ENCODE results near the gene HDDC2.

Gene HDDC2

DNA sequence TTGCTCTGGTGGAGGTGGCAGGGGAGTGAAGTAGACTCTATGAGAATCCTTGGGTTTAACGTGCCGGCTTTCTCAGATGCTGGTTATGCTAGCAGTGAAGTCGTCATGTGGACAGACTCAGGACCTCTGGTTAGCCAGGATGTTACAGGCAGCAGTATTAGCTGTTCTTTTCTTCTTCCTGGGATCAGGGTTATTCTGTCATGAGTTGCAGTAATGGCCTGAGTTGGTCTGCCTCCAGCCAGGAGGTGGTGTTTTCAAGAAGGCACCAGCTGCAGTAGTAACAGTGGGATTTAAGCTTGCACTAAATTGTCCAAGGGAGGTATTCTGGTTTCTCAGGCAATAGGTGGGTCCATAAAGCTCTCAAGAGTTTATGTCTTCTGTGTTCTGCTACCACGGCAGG, 56.7 kb downstream of the HDDC2 start:
- Histone ChIP-seq H3K9me3 (ENCODE audit: control extremely low read depth in 1 of 5, control insufficient read depth in 4 of 5, insufficient read depth in 2 of 5, low read depth in 1 of 5, low read length in 4 of 5) (peaks cover 2 to 15% (median 4%) of the 10 kb centered on the region in 5 experiments), H3K4me1 (ENCODE audit: control extremely low read depth in 1 of 4, control insufficient read depth in 4 of 4, insufficient read depth in 4 of 4, low read length in 3 of 4) (no peaks in the 10 kb centered on the region), H3K27ac (ENCODE audit: insufficient read depth in 1 of 2, low read depth in 1 of 2, low read length in 2 of 2, poor library complexity in 1 of 2, severe bottlenecking in 2 of 2) (no peak overlapping the region), H3K4me3 (ENCODE audit: control insufficient read depth in 1 of 7, extremely low read depth in 1 of 7, insufficient read depth in 4 of 7, low read depth in 2 of 7, low read length in 6 of 7) (no peak overlapping the region), H3K36me3 (ENCODE audit: control insufficient read depth in 4 of 4, insufficient read depth in 4 of 4, low read length in 3 of 4) (no peaks in the 10 kb centered on the region), H3K27me3 (replicated peaks in 2 of 5; ENCODE audit: control insufficient read depth in 4 of 5, insufficient read depth in 5 of 5, low read length in 4 of 5) (no peaks in the 10 kb centered on the region)
- ChIA-PET POLR2A (no interaction called here), CTCF (interaction anchor here (1.1 kb wide), 1 partner anchor 754 kb away, joined by 3 read pairs; no protein-coding TSS in a partner anchor)
- DNase-seq = no peak
- 100% methylated on average over 4 of the region's 4 CpGs for WGBS (ENCODE audit: insufficient coverage)

DNA sequence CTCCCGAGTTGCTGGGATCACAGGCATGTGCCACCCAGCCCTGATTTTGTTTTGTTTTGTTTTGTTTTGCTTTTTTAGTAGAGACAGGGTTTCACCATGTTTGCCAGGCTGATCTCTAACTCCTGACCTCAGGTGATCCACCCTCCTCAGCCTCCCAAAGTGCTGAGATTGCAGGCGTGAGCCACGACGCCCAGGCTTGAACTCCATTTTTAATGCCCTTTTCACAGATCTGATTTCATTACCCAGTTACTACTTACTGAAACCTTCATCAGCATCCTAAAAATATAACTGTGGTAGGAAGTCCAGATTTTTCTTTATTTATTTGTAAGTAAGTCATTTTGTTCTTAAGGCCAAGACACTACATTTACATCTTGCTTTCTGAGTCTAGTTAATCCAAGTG, 64.0 kb downstream of the HDDC2 start:
- Histone ChIP-seq H3K4me1 (ENCODE audit: control extremely low read depth in 1 of 4, control insufficient read depth in 4 of 4, insufficient read depth in 4 of 4, low read length in 3 of 4) (no peaks in the 10 kb centered on the region), H3K27me3 (replicated peaks in 2 of 5; ENCODE audit: control insufficient read depth in 4 of 5, insufficient read depth in 5 of 5, low read length in 4 of 5) (no peaks in the 10 kb centered on the region), H3K4me3 (ENCODE audit: control insufficient read depth in 1 of 7, extremely low read depth in 1 of 7, insufficient read depth in 4 of 7, low read depth in 2 of 7, low read length in 6 of 7) (no peak overlapping the region), H3K36me3 (ENCODE audit: control insufficient read depth in 4 of 4, insufficient read depth in 4 of 4, low read length in 3 of 4) (no peaks in the 10 kb centered on the region), H3K27ac (ENCODE audit: insufficient read depth in 1 of 2, low read depth in 1 of 2, low read length in 2 of 2, poor library complexity in 1 of 2, severe bottlenecking in 2 of 2) (no peak overlapping the region), H3K9me3 (ENCODE audit: control extremely low read depth in 1 of 5, control insufficient read depth in 4 of 5, insufficient read depth in 2 of 5, low read depth in 1 of 5, low read length in 4 of 5) (peaks cover 0 to 15% (median 3%) of the 10 kb centered on the region in 5 experiments)
- 100% methylated on average over 1 of the region's 4 CpGs for WGBS (ENCODE audit: insufficient coverage)
- CTCF ChIA-PET = no interaction called here
- DNase-seq = no peak
- POLR2A ChIA-PET = no interaction called here

DNA sequence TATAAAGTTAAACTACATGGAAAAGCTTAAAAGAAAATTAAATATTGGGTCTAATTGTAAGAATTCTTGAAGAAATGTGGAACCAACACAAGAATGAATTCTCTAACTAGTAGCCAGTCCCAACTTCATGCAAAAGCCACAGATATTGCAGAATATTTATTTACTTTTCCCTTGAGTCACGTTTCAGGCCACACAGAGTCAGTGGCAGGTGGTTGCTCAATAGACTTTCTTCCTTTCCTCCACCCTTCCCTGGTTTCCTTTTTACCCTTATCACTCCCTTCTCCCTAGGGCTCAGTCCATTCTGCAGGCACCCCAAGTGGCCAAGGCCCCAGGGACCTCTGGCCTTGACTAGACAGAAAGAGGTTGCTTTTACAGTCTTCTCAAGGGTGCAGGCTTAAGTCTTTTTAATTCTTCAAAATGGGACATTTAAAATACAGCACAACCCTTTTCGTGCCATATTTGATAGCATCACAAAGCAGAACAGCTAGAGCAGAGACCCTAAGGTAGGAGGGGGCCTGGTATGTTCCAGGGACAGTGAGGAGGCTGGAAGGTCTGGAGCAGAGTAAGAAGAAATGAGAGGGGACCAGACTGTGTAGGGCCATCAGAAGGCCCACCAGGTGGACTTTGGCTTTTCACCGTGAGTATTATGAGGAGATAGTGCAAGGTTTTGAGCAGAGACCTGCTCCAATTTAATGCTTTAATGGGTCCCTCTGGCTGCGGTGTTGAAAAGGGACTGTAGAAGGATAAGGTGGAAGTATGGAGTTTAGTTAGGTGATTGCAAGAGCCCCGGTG, 65.0 kb downstream of the HDDC2 start:
- ChIA-PET CTCF (interaction anchor here (1.2 kb wide), 1 partner anchor 60 kb away, joined by 3 read pairs; no protein-coding TSS in a partner anchor), POLR2A (no interaction called here)
- H3K36me3 ChIP-seq (ENCODE audit: control insufficient read depth in 4 of 4, insufficient read depth in 4 of 4, low read length in 3 of 4) = no peaks in the 10 kb centered on the region
- DNase-seq = no peak
- H3K4me3 ChIP-seq (ENCODE audit: control insufficient read depth in 1 of 7, extremely low read depth in 1 of 7, insufficient read depth in 4 of 7, low read depth in 2 of 7, low read length in 6 of 7) = no peak overlapping the region
- H3K4me1 ChIP-seq (ENCODE audit: control extremely low read depth in 1 of 4, control insufficient read depth in 4 of 4, insufficient read depth in 4 of 4, low read length in 3 of 4) = no peaks in the 10 kb centered on the region
- peaks cover 0 to 8% (median 3%) of the 10 kb centered on the region in 5 experiments for H3K9me3 ChIP-seq (ENCODE audit: control extremely low read depth in 1 of 5, control insufficient read depth in 4 of 5, insufficient read depth in 2 of 5, low read depth in 1 of 5, low read length in 4 of 5)
- whole genome bisulfite sequencing (ENCODE audit: insufficient coverage) = 100% methylated on average over 4 of the region's 5 CpGs
- H3K27me3 ChIP-seq (replicated peaks in 2 of 5; ENCODE audit: control insufficient read depth in 4 of 5, insufficient read depth in 5 of 5, low read length in 4 of 5) = no peaks in the 10 kb centered on the region
- no peak overlapping the region for H3K27ac ChIP-seq (ENCODE audit: insufficient read depth in 1 of 2, low read depth in 1 of 2, low read length in 2 of 2, poor library complexity in 1 of 2, severe bottlenecking in 2 of 2)

DNA sequence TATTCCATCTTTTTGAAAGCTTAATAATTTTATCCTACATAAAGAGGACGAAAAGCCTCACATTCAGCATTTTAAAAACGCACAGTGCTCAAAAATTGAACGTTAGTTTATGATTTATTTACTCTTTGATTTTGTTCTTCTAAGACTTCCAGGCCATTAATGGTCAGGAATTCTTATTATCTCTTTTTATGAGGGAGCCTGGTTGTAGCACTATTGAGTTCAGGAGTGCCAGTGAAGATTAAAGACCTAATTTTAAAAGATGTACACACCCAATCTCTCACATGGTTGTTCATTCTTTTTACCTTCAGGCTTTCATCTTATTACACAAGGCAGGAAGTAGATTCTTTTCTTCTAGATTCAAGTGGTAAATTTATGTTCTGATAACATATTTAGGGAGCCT, 68.6 kb downstream of the HDDC2 start:
- ChIA-PET POLR2A (no interaction called here), CTCF (no interaction called here)
- H3K4me1 ChIP-seq (ENCODE audit: control extremely low read depth in 1 of 4, control insufficient read depth in 4 of 4, insufficient read depth in 4 of 4, low read length in 3 of 4) = no peaks in the 10 kb centered on the region
- H3K27ac ChIP-seq (ENCODE audit: insufficient read depth in 1 of 2, low read depth in 1 of 2, low read length in 2 of 2, poor library complexity in 1 of 2, severe bottlenecking in 2 of 2) = no peak overlapping the region
- no peak overlapping the region for H3K4me3 ChIP-seq (ENCODE audit: control insufficient read depth in 1 of 7, extremely low read depth in 1 of 7, insufficient read depth in 4 of 7, low read depth in 2 of 7, low read length in 6 of 7)
- WGBS (ENCODE audit: insufficient coverage) = no CpG with 5 or more reads among the region's 3 CpGs
- H3K27me3 ChIP-seq (replicated peaks in 2 of 5; ENCODE audit: control insufficient read depth in 4 of 5, insufficient read depth in 5 of 5, low read length in 4 of 5) = no peaks in the 10 kb centered on the region
- no peaks in the 10 kb centered on the region for H3K9me3 ChIP-seq (ENCODE audit: control extremely low read depth in 1 of 5, control insufficient read depth in 4 of 5, insufficient read depth in 2 of 5, low read depth in 1 of 5, low read length in 4 of 5)
- no peak for DNase-seq
- no peaks in the 10 kb centered on the region for H3K36me3 ChIP-seq (ENCODE audit: control insufficient read depth in 4 of 4, insufficient read depth in 4 of 4, low read length in 3 of 4)

DNA sequence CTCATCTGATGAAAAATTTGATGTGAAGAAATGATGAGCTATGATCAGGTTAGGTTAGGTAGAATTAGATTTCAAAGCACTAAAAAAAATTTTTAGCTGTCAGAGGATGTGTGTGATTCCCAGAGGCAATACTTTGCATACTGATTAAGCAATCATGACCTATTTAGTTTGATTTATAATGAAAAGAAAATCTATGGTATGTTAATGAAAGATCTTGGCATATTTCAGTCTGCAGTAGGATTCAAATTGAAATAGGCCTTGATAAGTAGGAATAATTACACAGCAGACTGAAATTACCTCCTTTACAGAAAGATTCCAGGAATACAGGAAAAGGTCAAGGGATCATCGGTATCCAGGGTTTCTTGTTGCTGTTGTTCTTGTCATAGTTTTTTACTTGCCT, 69.3 kb downstream of the HDDC2 start:
- Histone ChIP-seq H3K27me3 (replicated peaks in 2 of 5; ENCODE audit: control insufficient read depth in 4 of 5, insufficient read depth in 5 of 5, low read length in 4 of 5) (no peaks in the 10 kb centered on the region), H3K36me3 (ENCODE audit: control insufficient read depth in 4 of 4, insufficient read depth in 4 of 4, low read length in 3 of 4) (no peaks in the 10 kb centered on the region), H3K9me3 (ENCODE audit: control extremely low read depth in 1 of 5, control insufficient read depth in 4 of 5, insufficient read depth in 2 of 5, low read depth in 1 of 5, low read length in 4 of 5) (no peaks in the 10 kb centered on the region), H3K27ac (ENCODE audit: insufficient read depth in 1 of 2, low read depth in 1 of 2, low read length in 2 of 2, poor library complexity in 1 of 2, severe bottlenecking in 2 of 2) (no peak overlapping the region), H3K4me1 (ENCODE audit: control extremely low read depth in 1 of 4, control insufficient read depth in 4 of 4, insufficient read depth in 4 of 4, low read length in 3 of 4) (no peaks in the 10 kb centered on the region), H3K4me3 (ENCODE audit: control insufficient read depth in 1 of 7, extremely low read depth in 1 of 7, insufficient read depth in 4 of 7, low read depth in 2 of 7, low read length in 6 of 7) (no peak overlapping the region)
- WGBS (ENCODE audit: insufficient coverage) = no CpG with 5 or more reads among the region's 1 CpG
- ChIA-PET CTCF (no interaction called here), POLR2A (no interaction called here)
- no peak for DNase-seq

DNA sequence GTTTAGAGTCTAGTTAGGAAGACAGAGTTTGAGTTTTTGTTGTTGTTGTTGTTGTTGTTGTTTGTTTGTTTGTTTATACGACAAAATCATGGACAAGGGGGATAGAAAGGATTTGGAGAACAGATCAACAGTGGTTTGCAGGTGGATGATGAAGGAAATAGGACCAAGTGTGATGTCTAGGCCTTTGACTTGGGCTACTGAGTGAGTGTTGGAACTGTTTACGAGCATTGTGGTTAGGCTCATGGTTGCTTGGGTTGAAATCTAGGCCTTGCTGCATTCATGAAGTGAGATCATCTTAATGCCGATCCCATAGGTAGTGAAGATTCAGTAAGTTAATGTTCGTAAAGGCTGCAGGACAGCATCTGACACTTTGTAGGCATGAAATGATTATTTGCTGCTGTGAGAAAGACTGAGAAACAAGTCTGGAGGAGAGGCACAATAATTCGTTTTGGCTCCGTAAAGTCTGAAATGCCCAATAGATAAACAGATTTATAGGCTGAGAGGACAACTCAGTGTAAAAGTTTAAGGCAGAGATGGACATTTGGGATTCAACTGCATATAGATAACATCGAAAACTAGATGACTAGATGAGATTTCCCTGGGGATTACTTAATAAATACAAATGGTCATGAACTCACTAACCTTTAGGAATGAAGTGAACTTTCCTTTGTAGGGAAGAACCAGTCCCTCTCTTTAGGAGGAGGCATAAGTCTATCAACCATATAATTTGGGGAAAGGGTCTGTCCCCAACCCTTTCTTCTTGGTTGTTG, 70.0 kb downstream of the HDDC2 start:
- H3K4me1 ChIP-seq (ENCODE audit: control extremely low read depth in 1 of 4, control insufficient read depth in 4 of 4, insufficient read depth in 4 of 4, low read length in 3 of 4) = no peaks in the 10 kb centered on the region
- ChIA-PET CTCF (no interaction called here), POLR2A (no interaction called here)
- WGBS (ENCODE audit: insufficient coverage) = 96% methylated on average over 6 of the region's 7 CpGs
- no peak overlapping the region for H3K4me3 ChIP-seq (ENCODE audit: control insufficient read depth in 1 of 7, extremely low read depth in 1 of 7, insufficient read depth in 4 of 7, low read depth in 2 of 7, low read length in 6 of 7)
- no peak for DNase-seq
- H3K27me3 ChIP-seq (replicated peaks in 2 of 5; ENCODE audit: control insufficient read depth in 4 of 5, insufficient read depth in 5 of 5, low read length in 4 of 5) = no peaks in the 10 kb centered on the region
- H3K36me3 ChIP-seq (ENCODE audit: control insufficient read depth in 4 of 4, insufficient read depth in 4 of 4, low read length in 3 of 4) = no peaks in the 10 kb centered on the region
- H3K9me3 ChIP-seq (ENCODE audit: control extremely low read depth in 1 of 5, control insufficient read depth in 4 of 5, insufficient read depth in 2 of 5, low read depth in 1 of 5, low read length in 4 of 5) = no peaks in the 10 kb centered on the region
- H3K27ac ChIP-seq (ENCODE audit: insufficient read depth in 1 of 2, low read depth in 1 of 2, low read length in 2 of 2, poor library complexity in 1 of 2, severe bottlenecking in 2 of 2) = no peak overlapping the region

DNA sequence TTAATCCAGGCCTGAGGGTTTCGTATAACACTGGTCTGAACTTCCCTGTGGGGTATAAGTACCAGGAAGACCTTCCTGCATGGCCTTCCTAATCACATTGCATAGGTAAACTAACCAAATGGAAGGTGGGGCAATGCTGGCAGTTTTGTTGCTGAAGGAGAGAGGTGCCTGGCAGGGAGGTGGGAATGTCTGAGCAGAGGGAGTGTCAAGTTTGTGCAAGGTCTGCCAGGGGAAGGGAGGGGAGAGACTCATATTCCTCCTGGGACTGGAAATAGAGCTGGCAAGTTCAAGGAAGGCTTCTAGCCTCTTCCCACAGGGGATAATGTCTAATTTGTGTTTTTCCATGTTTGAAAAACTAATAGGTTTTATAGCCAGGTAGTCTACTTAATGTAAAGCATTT, 70.6 kb downstream of the HDDC2 start:
- no peaks in the 10 kb centered on the region for H3K9me3 ChIP-seq (ENCODE audit: control extremely low read depth in 1 of 5, control insufficient read depth in 4 of 5, insufficient read depth in 2 of 5, low read depth in 1 of 5, low read length in 4 of 5)
- no peak for DNase-seq
- no peak overlapping the region for H3K4me3 ChIP-seq (ENCODE audit: control insufficient read depth in 1 of 7, extremely low read depth in 1 of 7, insufficient read depth in 4 of 7, low read depth in 2 of 7, low read length in 6 of 7)
- no peaks in the 10 kb centered on the region for H3K36me3 ChIP-seq (ENCODE audit: control insufficient read depth in 4 of 4, insufficient read depth in 4 of 4, low read length in 3 of 4)
- H3K27me3 ChIP-seq (replicated peaks in 2 of 5; ENCODE audit: control insufficient read depth in 4 of 5, insufficient read depth in 5 of 5, low read length in 4 of 5) = no peaks in the 10 kb centered on the region
- no peak overlapping the region for H3K27ac ChIP-seq (ENCODE audit: insufficient read depth in 1 of 2, low read depth in 1 of 2, low read length in 2 of 2, poor library complexity in 1 of 2, severe bottlenecking in 2 of 2)
- H3K4me1 ChIP-seq (ENCODE audit: control extremely low read depth in 1 of 4, control insufficient read depth in 4 of 4, insufficient read depth in 4 of 4, low read length in 3 of 4) = no peaks in the 10 kb centered on the region
- ChIA-PET POLR2A (no interaction called here), CTCF (no interaction called here)
- no CpG with 5 or more reads among the region's 1 CpG for WGBS (ENCODE audit: insufficient coverage)
